Measurements from ENCODE around the gene USPL1.
"Not testable (repeated sequence)": the region's sequence is repeated elsewhere in the genome, so short reads cannot be mapped to it uniquely, and the experiment has no call there.

USPL1 gene

DNA sequence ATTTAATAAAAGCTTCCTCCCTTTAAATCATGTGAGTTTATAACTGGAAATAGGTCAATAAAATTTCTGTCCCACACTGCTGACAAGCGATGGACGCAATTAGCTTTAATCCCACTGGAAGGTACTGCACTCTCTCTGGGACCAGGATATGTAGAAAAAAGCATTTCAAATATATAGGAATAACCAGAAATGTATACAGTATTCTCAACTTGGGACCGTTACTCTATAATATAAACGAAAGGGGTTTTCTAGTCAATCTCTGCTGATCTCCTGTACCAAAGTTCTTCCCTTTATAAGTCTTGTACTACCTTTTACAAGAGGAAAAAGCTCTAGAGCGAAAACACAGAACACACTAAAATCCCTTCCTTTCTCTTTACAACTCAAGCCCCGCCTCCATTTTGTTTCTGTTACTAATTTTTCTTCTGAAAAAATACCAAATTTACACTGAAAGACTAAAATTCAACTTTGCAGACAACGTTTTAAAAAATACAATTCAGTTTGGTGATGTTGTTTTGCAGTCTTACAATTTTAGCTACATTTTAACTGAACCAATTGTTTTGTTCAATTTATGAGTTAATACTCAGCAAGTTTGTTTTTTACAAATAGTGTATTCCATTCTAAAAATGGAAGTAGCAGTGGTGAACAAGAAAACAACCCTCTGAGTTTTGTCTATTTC lies 1.7 kb upstream of the USPL1 start:
- DNase-seq (ENCODE audit: extremely low read depth in 1 of 2, low read depth in 1 of 2), result no peak

DNA sequence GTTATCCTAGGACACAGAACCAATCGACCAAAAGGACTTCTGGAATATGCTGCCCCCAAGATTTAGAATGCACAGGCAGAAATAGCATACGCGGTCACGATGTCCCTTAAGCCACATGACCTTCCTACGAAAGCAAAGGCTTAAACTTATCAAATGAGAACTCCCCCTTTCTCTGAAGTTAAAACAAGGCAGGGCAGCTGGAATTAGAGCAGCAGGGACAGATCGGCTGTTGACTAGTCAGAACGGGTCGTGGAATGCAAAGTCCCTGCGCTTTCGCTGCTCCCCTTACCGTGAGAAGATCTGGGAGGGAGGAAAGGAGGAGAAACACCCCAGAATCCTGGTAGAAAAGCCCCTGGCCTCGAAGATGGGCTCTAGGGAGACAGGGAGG lies 799 bp upstream of the USPL1 start:
- no peak for DNase-seq (ENCODE audit: extremely low read depth in 1 of 2, low read depth in 1 of 2)

DNA sequence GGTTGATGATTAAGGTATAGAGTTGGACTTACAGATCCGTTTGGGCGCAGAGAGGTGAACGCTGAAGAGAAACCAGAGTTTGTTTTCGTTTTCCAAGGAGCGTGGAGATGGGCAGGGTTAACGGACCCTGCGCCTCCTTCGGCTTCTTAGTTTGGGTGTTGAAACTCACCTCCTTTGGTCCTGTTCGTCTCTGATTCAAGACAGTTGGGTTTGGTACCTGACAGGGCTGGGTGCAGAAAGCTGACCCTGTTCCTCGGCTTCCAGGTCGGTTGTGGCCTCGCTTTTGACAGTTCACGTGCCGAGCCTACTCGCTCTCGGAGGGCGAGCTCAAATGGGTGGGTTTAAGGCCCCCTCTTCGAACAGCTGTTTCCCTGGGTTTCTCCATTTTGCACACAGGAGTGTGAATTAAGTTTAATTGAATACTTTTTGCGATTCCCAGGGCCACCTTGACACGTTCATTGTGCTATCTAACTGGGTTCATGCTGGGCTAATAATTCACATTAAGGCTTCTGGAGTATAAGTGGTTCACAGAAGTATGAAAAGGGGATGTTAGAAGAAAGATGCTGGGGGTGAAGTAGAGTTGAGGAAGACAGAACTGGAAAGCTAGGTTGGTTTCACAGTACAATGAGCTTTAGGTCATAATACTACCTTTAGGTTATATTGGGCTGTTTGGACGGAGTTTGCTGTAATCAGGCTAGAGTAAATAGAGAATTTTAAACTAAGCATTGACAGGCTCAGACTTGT lies 638 bp downstream of the USPL1 start:
- DNase-seq (ENCODE audit: extremely low read depth in 1 of 2, low read depth in 1 of 2), result no peak

DNA sequence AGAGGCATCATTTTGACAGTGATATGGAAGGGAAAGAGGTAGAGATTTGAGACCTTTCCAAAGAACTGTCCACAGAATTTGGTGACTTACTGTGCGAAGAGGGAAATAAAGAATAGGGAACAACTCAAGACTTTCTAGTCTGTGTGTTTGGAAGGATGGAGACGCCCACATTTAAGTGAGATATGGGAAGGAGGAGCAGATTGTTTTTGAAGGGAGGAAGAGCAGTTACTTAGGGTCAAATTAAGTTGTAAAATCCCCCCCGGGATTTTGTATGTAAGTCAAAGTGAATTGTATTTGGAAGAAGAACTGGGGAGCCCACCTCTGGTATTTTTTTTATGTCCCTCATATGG lies 1.2 kb downstream of the USPL1 start:
- DNase-seq (ENCODE audit: extremely low read depth in 1 of 2, low read depth in 1 of 2), result no peak

DNA sequence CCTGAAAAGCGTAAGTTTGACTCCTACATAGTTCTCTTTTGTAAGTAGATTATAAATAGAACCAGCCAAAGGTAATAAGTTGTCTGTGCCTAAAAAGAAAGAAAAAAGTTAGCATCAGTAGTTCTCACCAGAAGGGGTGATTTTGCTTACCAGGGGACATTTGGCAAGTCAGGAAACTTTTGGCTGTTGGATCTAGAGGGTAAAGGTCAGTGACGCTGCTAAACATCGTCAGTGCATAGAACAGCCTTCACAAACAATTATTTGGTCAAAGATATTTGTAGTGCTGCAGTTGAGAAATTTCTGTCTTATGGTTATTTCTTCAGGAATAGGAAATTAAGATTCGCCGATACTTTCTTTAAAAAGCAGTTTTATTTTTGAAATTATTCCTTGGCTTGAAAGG lies 2.0 kb downstream of the USPL1 start:
- DNase-seq (ENCODE audit: extremely low read depth in 1 of 2, low read depth in 1 of 2), result no peak

DNA sequence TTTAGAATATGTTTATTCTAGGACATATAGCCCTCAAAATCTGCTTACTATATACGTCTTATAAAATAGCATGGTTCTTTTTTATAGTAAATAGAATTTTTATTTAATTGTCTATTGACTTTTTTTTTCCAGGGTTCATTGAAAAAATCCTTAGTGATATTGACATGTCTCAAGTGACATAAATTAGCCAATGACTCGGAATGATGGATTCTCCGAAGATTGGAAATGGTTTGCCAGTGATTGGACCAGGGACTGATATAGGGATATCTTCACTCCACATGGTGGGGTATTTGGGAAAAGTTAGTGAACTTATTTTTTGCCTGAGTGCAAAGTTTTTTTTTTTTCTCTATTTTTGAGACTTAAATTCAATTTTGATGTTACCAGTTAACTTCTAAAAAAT lies 3.2 kb downstream of the USPL1 start:
- DNase-seq (ENCODE audit: extremely low read depth in 1 of 2, low read depth in 1 of 2), result no peak

DNA sequence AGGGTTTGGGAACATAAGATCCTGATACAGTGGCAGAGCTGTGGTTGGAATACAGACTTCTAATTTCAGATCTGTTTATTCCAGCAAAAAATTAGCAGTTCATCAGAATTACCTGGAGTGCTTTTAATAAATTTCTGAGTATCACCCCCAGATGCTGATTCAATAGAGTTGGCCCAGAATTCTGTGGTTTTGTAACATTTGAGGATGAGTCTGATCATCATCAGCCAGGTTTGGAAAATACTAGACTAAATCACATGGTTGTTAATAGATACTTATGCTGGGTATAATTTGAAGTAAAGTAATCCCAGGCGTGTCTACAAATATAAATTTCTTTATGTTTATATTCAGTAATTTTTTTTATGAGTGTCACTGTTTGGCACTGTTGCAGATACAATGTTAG lies 4.8 kb downstream of the USPL1 start:
- no peak for DNase-seq (ENCODE audit: extremely low read depth in 1 of 2, low read depth in 1 of 2)

DNA sequence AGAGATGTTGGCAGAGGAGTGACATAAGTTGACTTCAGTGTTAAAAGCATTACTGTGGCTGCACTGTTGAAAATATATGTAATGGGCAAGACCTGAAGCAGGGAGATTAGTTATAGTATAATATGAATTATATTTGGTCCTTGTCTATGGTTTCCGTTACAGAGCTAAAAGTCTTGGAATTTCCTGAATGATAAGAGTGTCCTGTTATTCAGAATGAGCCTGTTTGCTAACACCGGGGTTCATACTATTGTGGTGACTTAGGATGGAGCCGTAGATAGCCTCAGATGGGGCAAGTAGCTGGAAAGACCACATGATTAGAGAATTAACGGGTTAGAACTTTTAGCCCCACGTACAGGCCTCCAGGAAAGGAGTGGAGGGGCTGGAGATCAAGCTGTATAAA lies 5.7 kb downstream of the USPL1 start:
- no peak for DNase-seq (ENCODE audit: extremely low read depth in 1 of 2, low read depth in 1 of 2)

DNA sequence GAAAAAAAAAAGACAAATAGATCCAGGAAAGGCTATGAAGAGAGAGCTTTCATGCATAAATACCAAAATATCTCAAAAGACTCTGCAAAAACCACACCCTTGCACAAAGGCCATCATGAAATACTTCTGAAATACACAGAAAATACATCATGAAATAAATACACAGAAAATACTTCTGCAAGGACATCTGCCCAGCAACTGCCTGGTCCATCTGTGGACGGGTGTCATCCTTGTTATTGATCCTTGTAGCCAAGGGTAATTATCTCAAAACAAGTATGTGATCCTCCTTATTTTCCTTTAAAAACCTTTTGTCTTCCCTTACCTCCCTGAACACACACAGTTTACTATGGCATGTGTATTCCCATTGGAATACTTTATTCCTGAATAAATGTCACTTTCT lies 6.9 kb downstream of the USPL1 start:
- DNase-seq (ENCODE audit: extremely low read depth in 1 of 2, low read depth in 1 of 2), result no peak

DNA sequence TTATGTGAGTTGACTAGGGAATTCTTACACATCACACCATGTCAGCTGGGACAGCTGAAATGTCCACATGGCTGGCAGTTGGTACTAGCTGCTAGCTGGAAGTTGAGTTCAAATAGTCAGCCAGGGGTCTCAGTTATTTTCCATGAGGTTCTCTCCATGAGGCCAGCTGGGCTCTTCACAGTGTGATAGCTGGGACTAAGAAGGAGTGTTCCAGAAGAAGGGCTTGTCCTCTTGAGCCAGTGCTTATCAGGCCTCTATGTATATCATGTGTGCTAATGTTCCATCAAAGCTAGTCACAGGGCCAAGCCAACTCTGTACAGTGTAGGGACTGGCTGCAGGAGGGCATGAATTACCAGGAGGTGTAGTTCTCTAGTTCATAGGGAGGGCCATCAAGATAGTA lies 11.8 kb downstream of the USPL1 start:
- DNase-seq (ENCODE audit: extremely low read depth in 1 of 2, low read depth in 1 of 2), result no peak

DNA sequence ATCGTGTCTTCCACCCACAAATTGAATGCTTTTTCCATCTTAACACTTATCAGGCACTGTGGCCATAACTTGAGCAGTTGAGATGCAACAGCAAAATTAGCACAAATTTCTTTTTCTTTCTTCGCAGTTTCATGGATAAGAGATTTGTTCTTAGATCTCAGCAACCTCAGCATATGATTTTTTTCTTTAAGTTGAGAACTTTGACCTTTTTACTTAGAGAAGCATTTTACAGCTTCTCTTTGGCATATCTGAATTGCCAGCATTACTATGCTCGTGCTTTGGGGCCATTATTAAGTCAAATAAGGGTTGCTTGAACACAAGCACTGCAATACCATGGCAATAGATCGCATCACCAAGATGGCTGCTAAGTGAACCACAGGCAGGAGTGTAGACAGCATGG lies 16.1 kb downstream of the USPL1 start:
- DNase-seq (ENCODE audit: extremely low read depth in 1 of 2, low read depth in 1 of 2), result no peak

DNA sequence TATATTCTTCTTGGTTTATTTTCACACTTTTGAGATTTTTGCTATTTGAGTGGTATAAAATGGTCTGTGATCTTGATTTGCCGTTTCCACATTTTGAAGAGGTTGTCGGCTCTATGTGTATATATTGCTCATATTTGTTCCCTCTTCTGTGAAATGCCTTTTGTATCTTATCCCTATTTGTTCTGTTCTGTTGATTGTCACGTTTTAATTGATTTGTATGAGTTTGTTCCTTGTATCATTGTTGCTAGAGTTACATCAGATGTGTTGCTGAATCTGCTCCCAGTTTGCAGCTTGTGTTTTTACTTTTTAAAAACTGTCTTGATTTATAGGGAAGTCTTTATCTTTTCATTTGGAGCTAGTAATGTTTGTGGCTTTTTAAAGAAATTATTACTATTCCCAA lies 17.1 kb downstream of the USPL1 start:
- DNase-seq (ENCODE audit: extremely low read depth in 1 of 2, low read depth in 1 of 2), result no peak

DNA sequence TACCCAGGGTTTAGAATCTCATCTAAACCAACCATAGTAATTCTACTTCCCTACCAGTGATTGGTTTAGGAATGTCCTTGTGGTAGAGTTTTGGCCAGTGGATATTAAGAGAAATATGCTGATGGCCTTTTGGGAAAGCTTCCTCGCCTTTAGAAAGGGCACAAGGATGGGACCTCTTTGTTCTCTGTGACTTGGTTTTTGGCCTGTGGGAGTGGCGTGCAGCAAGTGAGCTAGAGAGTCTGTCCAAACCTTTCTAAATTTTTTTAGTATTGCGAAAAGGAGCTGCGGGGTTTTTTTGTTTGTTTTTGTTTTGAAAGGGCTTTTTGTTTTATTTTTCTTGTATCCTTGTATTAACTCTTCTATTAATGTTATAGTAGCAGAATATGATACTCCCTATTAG lies 20.6 kb downstream of the USPL1 start:
- DNase-seq (ENCODE audit: extremely low read depth in 1 of 2, low read depth in 1 of 2), result no peak

DNA sequence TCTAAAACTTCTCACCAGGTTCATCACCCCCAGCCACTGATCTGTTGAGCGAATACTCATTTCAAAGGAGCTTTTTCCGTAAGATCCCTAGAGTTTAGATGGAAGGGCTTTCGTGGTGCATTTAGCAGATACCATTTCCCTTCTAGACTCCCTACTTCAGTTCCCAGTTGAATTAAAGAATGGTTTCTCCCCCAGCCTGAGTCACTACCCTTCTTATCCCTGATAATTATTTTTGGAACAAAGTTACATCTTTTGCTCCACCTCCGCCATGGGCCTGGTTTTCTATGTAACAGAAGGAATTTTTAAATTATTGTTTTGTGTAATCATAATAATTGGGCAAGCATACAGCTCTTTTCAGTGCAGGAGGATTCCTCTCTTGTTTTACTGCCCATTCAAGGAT lies 22.0 kb downstream of the USPL1 start:
- DNase-seq (ENCODE audit: extremely low read depth in 1 of 2, low read depth in 1 of 2), result no peak

DNA sequence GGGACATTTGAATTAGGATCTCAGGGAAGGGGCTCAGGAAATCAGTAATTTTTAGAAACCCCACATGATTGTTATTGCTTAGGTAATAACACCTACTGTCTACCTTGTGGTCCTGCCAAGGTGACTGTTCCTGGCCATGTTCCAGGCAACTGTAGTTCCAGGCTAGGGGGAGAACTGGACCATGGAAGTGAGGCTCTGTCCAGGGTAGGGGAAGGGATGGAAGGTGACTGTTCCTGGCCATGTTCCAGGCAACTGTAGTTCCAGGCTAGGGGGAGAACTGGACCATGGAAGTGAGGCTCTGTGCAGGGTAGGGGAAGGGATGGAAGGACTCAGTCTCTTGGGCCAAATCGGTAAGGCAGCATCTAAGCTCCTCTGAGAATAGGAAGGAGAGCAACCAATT lies 23.5 kb downstream of the USPL1 start:
- DNase-seq (ENCODE audit: extremely low read depth in 1 of 2, low read depth in 1 of 2), result not testable (repeated sequence)

DNA sequence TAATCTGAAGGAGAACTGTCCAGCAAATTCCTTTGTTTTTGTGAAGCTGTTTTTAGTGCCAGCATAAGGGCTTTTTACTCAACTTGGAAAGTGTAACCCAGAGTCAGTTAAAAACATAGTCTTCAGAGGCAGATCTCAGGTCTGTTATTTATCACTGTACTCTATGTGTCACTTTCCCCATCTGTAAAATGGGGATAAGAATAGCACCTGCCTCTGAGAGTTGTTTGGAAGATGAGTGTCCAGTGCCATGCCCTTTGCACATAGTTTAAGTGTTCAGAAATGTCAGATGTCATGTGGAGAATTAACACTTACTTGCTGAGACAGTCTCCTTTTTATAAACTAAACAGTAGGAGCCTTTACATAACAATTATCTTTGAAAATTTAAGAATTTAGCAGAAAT lies 27.9 kb downstream of the USPL1 start:
- no peak for DNase-seq (ENCODE audit: extremely low read depth in 1 of 2, low read depth in 1 of 2)

DNA sequence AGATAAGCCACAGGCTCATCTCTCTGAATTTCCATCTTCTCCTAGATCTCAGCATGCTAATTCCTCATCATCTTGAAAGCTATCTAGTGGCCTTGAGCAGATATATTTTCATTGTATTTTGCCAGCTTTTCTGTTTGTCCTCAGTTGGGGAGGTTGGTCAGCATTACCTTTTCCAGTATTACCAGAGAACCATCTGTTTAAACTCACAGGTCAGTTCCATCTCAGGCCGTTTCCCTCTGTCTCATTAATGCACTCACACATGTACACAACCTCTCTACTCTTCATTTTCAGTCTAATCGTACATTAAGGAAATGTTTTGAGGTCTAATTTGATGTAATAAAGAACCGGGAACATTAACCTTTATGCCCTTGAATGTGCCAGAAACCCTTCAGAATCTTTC lies 29.7 kb downstream of the USPL1 start:
- DNase-seq (ENCODE audit: extremely low read depth in 1 of 2, low read depth in 1 of 2), result no peak

DNA sequence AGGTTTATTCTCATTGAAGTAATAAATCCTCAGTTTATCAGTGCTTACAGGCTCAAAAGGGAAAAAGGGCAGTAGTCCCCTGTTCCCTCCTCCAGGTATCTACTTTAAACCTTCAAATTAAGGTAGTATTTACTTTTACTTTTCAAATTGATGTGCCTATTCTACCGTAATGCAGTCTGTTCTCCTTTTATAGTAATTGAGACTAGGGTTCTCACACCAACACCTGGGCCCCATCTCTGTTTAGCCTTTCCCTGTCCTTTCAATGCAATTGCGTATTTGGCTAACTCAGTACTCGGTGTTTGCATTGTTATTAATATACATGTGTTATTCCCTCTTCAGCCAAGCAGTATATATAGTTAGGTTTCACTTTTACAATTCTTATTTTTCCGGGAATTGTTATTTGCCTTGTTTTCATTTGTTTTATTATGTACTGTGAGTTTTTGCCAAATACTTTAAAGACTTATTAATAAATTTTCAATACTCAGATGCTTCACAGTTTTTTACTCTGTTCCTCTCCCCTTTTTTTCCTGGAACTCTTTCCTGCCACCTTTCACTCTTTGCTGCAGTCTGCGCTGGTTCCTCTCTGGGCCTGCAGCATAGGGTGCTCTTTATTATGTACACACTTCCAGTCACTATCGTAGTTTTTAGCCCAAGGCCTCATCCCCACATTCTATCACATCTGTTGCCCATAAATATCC lies 30.3 kb downstream of the USPL1 start:
- no peak for DNase-seq (ENCODE audit: extremely low read depth in 1 of 2, low read depth in 1 of 2)

DNA sequence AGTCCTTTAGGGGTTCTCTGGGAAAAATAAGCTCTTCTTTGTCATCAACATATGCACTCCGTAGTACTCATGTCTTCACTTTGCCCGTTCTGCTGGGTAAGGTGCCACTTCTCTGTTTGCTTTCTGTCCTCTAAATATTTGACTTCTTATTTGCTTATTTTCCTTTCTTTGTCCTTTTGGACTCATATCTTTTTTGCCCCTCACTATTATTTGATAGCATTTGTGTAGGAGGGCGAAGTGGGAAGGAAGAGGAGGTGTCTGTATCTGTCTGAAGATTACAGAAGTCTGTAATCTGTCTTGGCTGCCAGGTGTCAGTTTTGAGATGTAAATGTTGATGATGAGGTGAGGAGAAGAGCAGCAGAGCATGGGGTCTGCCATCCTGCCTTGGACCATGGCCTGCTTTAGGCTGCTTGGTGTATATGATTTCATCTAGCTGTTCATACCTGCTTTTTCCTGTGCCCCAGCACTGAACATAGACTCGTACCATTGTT lies 30.8 kb downstream of the USPL1 start:
- no peak for DNase-seq (ENCODE audit: extremely low read depth in 1 of 2, low read depth in 1 of 2)

DNA sequence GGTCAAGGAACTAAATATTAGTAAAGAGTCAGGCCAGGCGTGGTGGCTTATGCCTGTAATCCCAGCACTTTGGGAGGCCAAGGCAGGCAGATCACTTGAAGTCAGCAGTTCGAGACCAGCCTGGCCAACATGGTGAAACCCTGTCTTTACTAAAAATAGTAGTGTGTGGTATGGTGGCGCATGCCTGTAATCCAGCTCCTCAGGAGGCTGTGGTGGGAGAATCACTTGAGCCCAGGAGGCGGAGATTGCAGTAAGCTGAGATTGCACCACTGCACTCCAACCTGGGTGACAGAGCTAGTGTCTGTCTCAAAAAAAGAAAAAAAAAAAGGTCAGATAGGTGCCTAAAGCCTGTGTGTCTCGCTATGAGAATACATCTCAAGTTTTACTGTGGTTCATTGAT lies 33.9 kb downstream of the USPL1 start:
- not testable (repeated sequence) for DNase-seq (ENCODE audit: extremely low read depth in 1 of 2, low read depth in 1 of 2)

DNA sequence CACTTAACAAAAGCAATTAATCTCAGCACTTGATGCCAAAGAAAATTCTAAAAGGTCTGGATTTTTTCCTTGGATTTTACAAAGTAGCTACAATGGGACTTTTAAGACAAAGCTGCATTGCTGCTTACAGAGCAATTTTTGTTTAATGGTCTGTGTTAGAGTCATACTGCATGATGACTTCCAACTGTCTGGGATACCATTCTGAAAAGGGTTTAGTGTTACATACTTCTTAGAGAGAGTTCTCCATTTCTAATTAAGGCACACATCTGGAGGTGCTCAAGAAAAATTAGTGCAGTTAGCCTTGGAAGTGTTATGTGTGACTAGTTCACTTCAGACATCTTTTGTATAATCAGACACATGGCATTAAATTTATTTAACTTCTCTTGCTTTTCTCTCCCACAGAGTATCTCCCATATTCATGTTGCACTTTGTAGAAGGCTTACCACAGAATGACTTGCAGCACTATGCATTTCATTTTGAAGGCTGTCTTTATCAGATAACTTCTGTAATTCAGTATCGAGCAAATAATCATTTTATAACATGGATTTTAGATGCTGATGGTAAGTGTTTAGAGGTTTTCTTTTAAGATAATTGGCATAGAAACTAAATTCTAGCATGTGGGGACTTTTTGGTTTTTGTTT lies 35.1 kb downstream of the USPL1 start:
- DNase-seq (ENCODE audit: extremely low read depth in 1 of 2, low read depth in 1 of 2), result no peak

DNA sequence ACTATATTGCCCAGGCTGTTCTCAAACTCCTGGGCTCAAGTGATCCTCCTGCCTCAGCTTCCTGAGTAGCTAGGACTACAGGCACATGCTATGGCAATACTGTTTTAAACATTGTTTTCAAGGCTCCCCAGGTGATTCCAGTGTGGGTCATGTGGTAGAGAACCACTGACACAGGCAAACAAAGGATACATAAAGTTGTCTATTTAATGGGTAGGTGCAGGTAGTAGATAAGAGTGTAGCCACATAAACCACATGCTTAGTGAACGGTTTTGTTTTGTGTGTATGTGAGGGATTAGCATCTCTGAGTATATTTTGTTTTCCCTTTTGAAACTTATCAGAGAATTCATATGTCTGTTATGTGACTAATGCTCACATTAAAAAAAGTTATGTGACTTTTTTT lies 36.7 kb downstream of the USPL1 start:
- DNase-seq (ENCODE audit: extremely low read depth in 1 of 2, low read depth in 1 of 2), result no peak
